CD4-positive, alpha-beta T cell (primary cell): ENCODE data around the gene SASH3. TPM values are rescaled to one million over a fixed set of nuclear protein-coding genes. Genes with fewer than 3 reads are reported as not detected.

Experiments used
- ATAC-seq: fragments of 200-7000 bp; cut with Tn5 transposase; one replicate; pipeline ENCODE4 v1.10.0; 2022; ENCODE audit warnings: mild to moderate bottlenecking; ENCODE audit not compliant: poor library complexity
- CTCF ChIA-PET: fragments of 350-600 bp; sonication (Branson Sonifier 250); formaldehyde crosslinking; loops from one replicate; lab custom pipeline; 2021; ENCODE audit warnings: antibody characterized with exemption, inconsistent platforms; lab: Charles Lee
- POLR2A ChIA-PET: fragments of 350-600 bp; sonication (Branson Sonifier 250); formaldehyde crosslinking; loops from one replicate; lab custom pipeline; 2021; ENCODE audit warnings: antibody characterized with exemption, inconsistent platforms; lab: Charles Lee
- DNase-seq, 14 experiments: peaks; one replicate each; pipeline ENCODE4 v3.0.0-alpha.2; 2013 to 2020; ENCODE audit warnings: mixed read lengths in 2 of 14
- H3K27ac ChIP-seq, 2 donors: one replicate each; pipeline versions ENCODE4 v1.5.1 to v1.7.0; 2013; ENCODE audit warnings: low read length in 2 of 2, low read depth in 1 of 2, mild to moderate bottlenecking in 1 of 2
- H3K27me3 ChIP-seq, 2 experiments: 1 replicate in 1 of 2; 2 replicates in 1 of 2; pipeline versions ENCODE4 v1.6.1 to v1.7.0; 2013; ENCODE audit warnings: low read length in 2 of 2, control low read depth in 1 of 2, mild to moderate bottlenecking in 1 of 2, moderate library complexity in 1 of 2; ENCODE audit not compliant: insufficient read depth in 2 of 2, control insufficient read depth in 1 of 2
- H3K36me3 ChIP-seq: one replicate; pipeline ENCODE4 v1.6.1; 2013; ENCODE audit warnings: low read length, control low read depth; ENCODE audit not compliant: insufficient read depth
- H3K4me1 ChIP-seq: one replicate; pipeline ENCODE4 v1.6.1; 2013; ENCODE audit warnings: low read length, control low read depth; ENCODE audit not compliant: insufficient read depth
- H3K4me3 ChIP-seq: one replicate; pipeline ENCODE4 v1.5.1; 2013; ENCODE audit warnings: mild to moderate bottlenecking, low read length, moderate library complexity
- H3K9me3 ChIP-seq, 2 experiments: 1 replicate in 1 of 2; 2 replicates in 1 of 2; pipeline versions ENCODE4 v1.6.1 to v1.7.0; 2013; ENCODE audit warnings: low read length in 2 of 2, mild to moderate bottlenecking in 2 of 2, control low read depth in 1 of 2, moderate library complexity in 1 of 2; ENCODE audit not compliant: control insufficient read depth in 1 of 2, insufficient read depth in 1 of 2
- H3K27ac Mint-ChIP-seq: one replicate; pipeline ENCODE4 v1.8.0; 2020; ENCODE audit warnings: mixed read lengths
- H3K27me3 Mint-ChIP-seq: one replicate; pipeline ENCODE4 v1.8.0; 2021; ENCODE audit warnings: mixed read lengths
- H3K36me3 Mint-ChIP-seq: one replicate; pipeline ENCODE4 v1.8.0; 2021; ENCODE audit warnings: low read depth, mixed read lengths
- H3K4me1 Mint-ChIP-seq: one replicate; pipeline ENCODE4 v1.8.0; 2021; ENCODE audit warnings: low read depth, mixed read lengths
- H3K4me3 Mint-ChIP-seq: one replicate; pipeline ENCODE4 v1.8.0; 2020; ENCODE audit warnings: mild to moderate bottlenecking, mixed read lengths
- H3K9me3 Mint-ChIP-seq: one replicate; pipeline ENCODE4 v1.8.0; 2020; ENCODE audit warnings: mixed read lengths
- CTCF ChIP-seq: fragments of 200-600 bp; IDR thresholded peaks from one replicate; pipeline ENCODE4 v1.8.0; 2022; ENCODE audit warnings: antibody characterized with exemption, mild to moderate bottlenecking
- intact Hi-C, 2 experiments: fragments of 100-400 bp; cut with DNase I in 1 of 2; cut with micrococcal nuclease in 1 of 2; formaldehyde crosslinking; loops; one replicate each; pipeline versions ENCODE4 v1.15.1 to v1.9.0; 2023 to 2025; cut with DNase I, micrococcal nuclease
- total RNA-seq, 174 experiments: library from RNA in 2 of 174; stranded (reverse) in 2 of 174; gene quantifications; one replicate each; pipeline ENCODE4 v1.2.3 and lab custom pipeline; 2021 to 2026

The SASH3 gene
- total RNA-seq, 2 experiments from 2014 or later = 69.0 to 70.8 TPM

DNA sequence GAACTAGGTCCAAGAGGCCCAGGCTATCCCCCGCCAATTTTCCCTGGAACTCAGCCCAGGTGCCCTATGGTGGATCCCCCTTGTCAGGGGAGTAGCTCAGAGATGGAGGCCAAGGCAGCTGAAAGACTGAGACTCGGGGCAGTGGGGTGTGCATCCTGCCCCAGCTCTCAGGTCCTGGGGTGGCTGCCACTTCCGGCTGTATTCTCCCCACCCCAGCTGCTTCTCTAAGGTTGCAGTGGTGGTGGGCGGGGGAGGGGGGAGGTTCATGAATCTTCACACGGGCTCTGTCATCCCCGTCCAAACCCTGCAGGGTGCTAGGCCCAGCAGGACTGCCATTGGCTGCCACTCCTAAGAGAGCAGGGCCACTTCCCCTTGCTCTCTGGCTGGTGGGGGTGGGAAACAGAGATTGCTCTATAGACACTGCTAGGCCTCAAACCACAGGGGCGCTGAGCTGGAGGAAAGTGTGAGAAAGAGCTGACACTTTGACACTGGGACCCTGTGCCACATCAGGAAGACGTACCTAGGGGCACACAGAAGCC, 1.5 kb downstream of the SASH3 start:
- H3K27me3 Mint-ChIP-seq = no peaks in the 10 kb centered on the region
- H3K36me3 ChIP-seq = peaks cover 45% of the 10 kb centered on the region
- H3K9me3 Mint-ChIP-seq = no peaks in the 10 kb centered on the region
- peak; percentile 78 for ATAC-seq
- H3K27ac ChIP-seq = peak overlapping the region; percentile 77 to 90
- peaks cover 75% of the 10 kb centered on the region for H3K36me3 Mint-ChIP-seq
- H3K4me1 ChIP-seq = peaks cover 77% of the 10 kb centered on the region
- DNase-seq = peak; percentile 54 to 91 (median 73)
- no peak for TF ChIP-seq CTCF
- peaks cover 78% of the 10 kb centered on the region for H3K4me1 Mint-ChIP-seq
- intact Hi-C loops = loop anchor here (1.0 to 10.0 kb wide), 8 partner anchors 12 to 106 kb away; partner anchors contain the start of gene XPNPEP2 (in 1 of the 2)
- peak overlapping the region; percentile 85 for H3K4me3 Mint-ChIP-seq
- no peaks in the 10 kb centered on the region for H3K27me3 ChIP-seq
- H3K4me3 ChIP-seq = peak overlapping the region; percentile 76
- ChIA-PET CTCF (interaction anchor here (0.9 to 1.8 kb wide), 5 partner anchors 12 to 143 kb away, joined by 3 to 10 read pairs (median 3); no protein-coding TSS in a partner anchor), POLR2A (interaction anchor here (1.0 to 7.0 kb wide), 15 partner anchors 12 to 126 kb away, joined by 3 to 162 read pairs (median 6); partner anchors contain the start of gene APLN)
- peak overlapping the region; percentile 99 for H3K27ac Mint-ChIP-seq
- no peaks in the 10 kb centered on the region for H3K9me3 ChIP-seq

DNA sequence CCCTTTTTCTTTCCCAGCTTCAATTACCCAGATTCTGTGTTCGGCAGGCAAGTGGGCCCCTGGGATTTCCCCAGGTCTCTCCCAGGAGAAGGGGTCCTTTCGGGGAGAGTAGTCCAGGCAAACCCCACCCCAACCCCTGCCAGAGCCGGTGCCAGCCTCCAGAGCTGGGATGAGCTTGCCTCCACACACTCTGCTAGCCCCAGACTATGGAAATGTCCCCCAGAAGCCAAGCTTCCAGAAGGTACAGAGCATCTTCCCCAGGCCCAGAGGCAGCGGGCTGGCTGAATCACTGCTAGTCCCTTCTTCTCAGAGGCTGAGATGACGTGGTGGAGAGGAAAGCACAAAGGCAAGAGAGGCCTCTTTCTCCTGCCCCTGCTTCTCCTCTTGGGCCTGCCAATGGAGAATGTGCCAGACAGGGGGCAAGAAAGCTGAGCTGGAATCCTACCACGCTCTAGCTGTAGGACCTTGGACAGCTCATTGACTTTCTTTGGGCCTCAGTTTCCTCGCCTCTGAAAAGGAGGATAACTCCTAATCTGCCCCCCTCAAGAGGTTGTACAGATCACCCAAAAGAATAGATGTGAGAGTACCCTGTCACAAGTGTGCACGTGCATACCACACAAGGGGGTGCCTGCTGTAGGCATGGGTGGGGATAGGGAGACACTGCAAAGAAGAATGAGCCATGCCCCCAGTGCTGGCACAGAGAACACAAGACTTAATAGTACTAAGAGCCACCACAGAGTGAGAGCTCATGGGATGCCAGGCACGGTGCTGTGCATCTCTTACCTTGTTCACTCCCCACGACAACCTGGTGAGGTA, 2.1 kb downstream of the SASH3 start:
- peaks cover 80% of the 10 kb centered on the region for H3K36me3 Mint-ChIP-seq
- H3K4me3 Mint-ChIP-seq = peak overlapping the region; percentile 85
- TF ChIP-seq CTCF = no peak
- peak overlapping the region; percentile 99 for H3K27ac Mint-ChIP-seq
- H3K4me1 Mint-ChIP-seq = peaks cover 76% of the 10 kb centered on the region
- intact Hi-C loops = loop anchor here (1.0 to 10.0 kb wide), 8 partner anchors 13 to 107 kb away; partner anchors contain the start of gene XPNPEP2 (in 1 of the 2)
- DNase-seq (peak in 3 of 14 experiments; percentile 44 to 51 (median 49)), ATAC-seq (no peak)
- Histone ChIP-seq H3K27me3 (no peaks in the 10 kb centered on the region), H3K4me3 (peak overlapping the region; percentile 76), H3K4me1 (peaks cover 74% of the 10 kb centered on the region), H3K27ac (peak overlapping the region; percentile 52 to 69), H3K9me3 (no peaks in the 10 kb centered on the region), H3K36me3 (peaks cover 45% of the 10 kb centered on the region)
- CTCF ChIA-PET = interaction anchor here (0.9 to 1.8 kb wide), 5 partner anchors 13 to 144 kb away, joined by 3 to 10 read pairs (median 3); no protein-coding TSS in a partner anchor
- POLR2A ChIA-PET = interaction anchor here (0.9 to 7.0 kb wide), 15 partner anchors 11 to 127 kb away, joined by 3 to 162 read pairs (median 4); partner anchors contain the start of gene APLN
- no peaks in the 10 kb centered on the region for H3K27me3 Mint-ChIP-seq
- no peaks in the 10 kb centered on the region for H3K9me3 Mint-ChIP-seq

- H3K36me3 Mint-ChIP-seq = peaks cover 88% of the 10 kb centered on the region
- ATAC-seq (no peak), DNase-seq (no peak)
- H3K4me1 Mint-ChIP-seq = peaks cover 76% of the 10 kb centered on the region
- no peaks in the 10 kb centered on the region for H3K9me3 Mint-ChIP-seq
- H3K27me3 Mint-ChIP-seq = no peaks in the 10 kb centered on the region
- Histone ChIP-seq H3K4me3 (peak overlapping the region; percentile 76), H3K27ac (peak overlapping the region in 1 of 2 donors; percentile 69), H3K4me1 (peaks cover 74% of the 10 kb centered on the region), H3K36me3 (peaks cover 52% of the 10 kb centered on the region), H3K27me3 (no peaks in the 10 kb centered on the region), H3K9me3 (no peaks in the 10 kb centered on the region)
- H3K4me3 Mint-ChIP-seq = peak overlapping the region; percentile 85
- TF ChIP-seq CTCF = no peak
- ChIA-PET POLR2A (interaction anchor here (0.9 to 7.0 kb wide), 8 partner anchors 13 to 128 kb away, joined by 3 to 162 read pairs (median 14); partner anchors contain the start of gene APLN), CTCF (interaction anchor here (1.0 to 1.8 kb wide), 4 partner anchors 9 to 105 kb away, joined by 3 to 8 read pairs (median 4); no protein-coding TSS in a partner anchor)
- H3K27ac Mint-ChIP-seq = peak overlapping the region; percentile 99
- intact Hi-C loops = loop anchor here (5.0 to 10.0 kb wide), 6 partner anchors 40 to 108 kb away; partner anchors contain the start of gene XPNPEP2 (in 1 of the 2)
Observed at GRCh38 chrX:129782706-129783105, 3.0 kb downstream of the SASH3 start.
